Tibial nerve (tissue), 4 donors: ENCODE results near the gene KAZN. TPM values are rescaled to one million over a fixed set of nuclear protein-coding genes. Genes with fewer than 3 reads are reported as not detected.

Experiments used
- DNase-seq, 2 donors: peaks; one replicate each; pipeline ENCODE4 v3.0.0-alpha.2; 2019; ENCODE audit warnings: low spot score in 2 of 2
- H3K27ac ChIP-seq, 4 donors: fragments of 200-600 bp; sonication (generic) in 3 of 4; one replicate each; pipeline ENCODE4 v1.5.1; 2017 to 2019; ENCODE audit warnings: mild to moderate bottlenecking in 1 of 4
- H3K27me3 ChIP-seq, 2 donors: fragments of 200-600 bp; sonication (generic) in 1 of 2; one replicate each; pipeline versions ENCODE4 v1.5.1 to v1.6.0; 2017 to 2019
- H3K36me3 ChIP-seq, 3 donors: fragments of 200-600 bp; sonication (generic); one replicate each; pipeline ENCODE4 v1.5.1; 2018 to 2019
- H3K4me1 ChIP-seq, 4 donors: fragments of 200-600 bp; sonication (generic) in 3 of 4; one replicate each; pipeline ENCODE4 v1.5.1; 2017 to 2019
- H3K4me3 ChIP-seq, 4 donors: fragments of 200-600 bp; sonication (generic) in 3 of 4; one replicate each; pipeline ENCODE4 v1.5.1; 2017 to 2019; ENCODE audit warnings: mild to moderate bottlenecking in 1 of 4, moderate library complexity in 1 of 4
- H3K9me3 ChIP-seq, 4 donors: fragments of 200-600 bp; sonication (generic) in 3 of 4; one replicate each; pipeline ENCODE4 v1.5.1; 2017 to 2019
- EP300 ChIP-seq, 2 donors: sonication (generic); formaldehyde crosslinking; IDR thresholded peaks; one replicate each; pipeline ENCODE4 v1.6.1; 2017; ENCODE audit warnings: antibody characterized with exemption in 2 of 2, mild to moderate bottlenecking in 1 of 2
- POLR2A ChIP-seq, 2 donors: fragments of 450-650 bp; IDR thresholded peaks; one replicate each; pipeline ENCODE4 v1.6.1; 2017; ENCODE audit warnings: antibody characterized with exemption in 2 of 2, mild to moderate bottlenecking in 2 of 2, moderate library complexity in 2 of 2
- WGBS, 2 donors: methylation state at CpG; one replicate each; pipeline ENCODE4 v1.1.5; 2018; 5-methylcytosine and 5-hydroxymethylcytosine counted together
- total RNA-seq, 4 donors: library from RNA; depleted of rRNA; stranded (reverse); fragments of >200 nt; gene quantifications; one replicate each; pipeline ENCODE4 v1.1.0, GENCODE V29; 2016
- TF ChIP-seq, protein P1 (sequence below), 5 experiments: fragments of 200-600 bp in 3 of 5; fragments of 450-650 bp in 2 of 5; sonication (generic) in 3 of 5; IDR thresholded peaks; one replicate each; pipeline ENCODE4 v1.5.1; 2016 to 2019; ENCODE audit warnings: antibody characterized with exemption in 5 of 5, mild to moderate bottlenecking in 3 of 5, moderate library complexity in 2 of 5

Gene KAZN
- total RNA-seq, 4 donors from 2014 or later, result 16.0 to 29.2 (median 22.2) TPM

DNA sequence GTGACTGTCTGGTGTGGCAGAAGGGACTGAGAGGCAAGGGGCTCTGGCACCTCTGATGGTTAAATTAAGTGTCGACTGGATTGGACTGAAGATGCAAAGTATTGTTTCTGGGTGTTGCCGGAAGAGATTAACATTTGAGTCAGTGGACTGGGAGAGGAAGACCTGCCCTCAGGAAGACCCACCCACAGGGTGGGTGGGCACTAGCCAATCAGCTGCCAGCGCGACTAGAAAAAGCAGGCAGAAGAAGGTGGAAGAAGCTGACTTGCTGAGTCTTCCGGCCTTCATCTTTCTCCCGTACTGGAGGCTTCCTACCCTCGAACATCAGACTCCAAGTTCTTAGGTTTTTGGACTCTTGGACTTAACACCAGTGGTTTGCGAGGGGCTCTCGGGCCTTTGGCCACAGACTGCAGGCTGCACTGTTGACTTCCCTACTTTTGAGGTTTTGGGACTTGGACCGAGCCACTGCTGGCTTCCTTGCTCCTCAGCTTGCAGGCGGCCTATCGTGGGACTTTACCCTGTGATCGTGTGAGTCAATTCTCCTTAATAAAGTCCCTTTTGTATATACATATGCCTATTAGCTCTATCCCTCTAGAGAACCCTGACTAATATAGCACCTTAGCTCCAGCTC lies 79.6 kb downstream of the KAZN start:
- Histone ChIP-seq H3K27ac (no peak overlapping the region), H3K36me3 (no peaks in the 10 kb centered on the region), H3K4me3 (no peak overlapping the region), H3K9me3 (peaks cover 0 to 6% (median 0%) of the 10 kb centered on the region in 4 donors), H3K4me1 (no peaks in the 10 kb centered on the region), H3K27me3 (no peaks in the 10 kb centered on the region)
- DNase-seq, result no peak
- 76 to 89% methylated on average over 13 of the region's 13 CpGs for WGBS, 2 donors
- TF ChIP-seq EP300 (IDR thresholded peaks at IDR 0.05) (no peak), POLR2A (IDR thresholded peaks at IDR 0.05) (no peak)
- TF ChIP-seq, protein P1, sequence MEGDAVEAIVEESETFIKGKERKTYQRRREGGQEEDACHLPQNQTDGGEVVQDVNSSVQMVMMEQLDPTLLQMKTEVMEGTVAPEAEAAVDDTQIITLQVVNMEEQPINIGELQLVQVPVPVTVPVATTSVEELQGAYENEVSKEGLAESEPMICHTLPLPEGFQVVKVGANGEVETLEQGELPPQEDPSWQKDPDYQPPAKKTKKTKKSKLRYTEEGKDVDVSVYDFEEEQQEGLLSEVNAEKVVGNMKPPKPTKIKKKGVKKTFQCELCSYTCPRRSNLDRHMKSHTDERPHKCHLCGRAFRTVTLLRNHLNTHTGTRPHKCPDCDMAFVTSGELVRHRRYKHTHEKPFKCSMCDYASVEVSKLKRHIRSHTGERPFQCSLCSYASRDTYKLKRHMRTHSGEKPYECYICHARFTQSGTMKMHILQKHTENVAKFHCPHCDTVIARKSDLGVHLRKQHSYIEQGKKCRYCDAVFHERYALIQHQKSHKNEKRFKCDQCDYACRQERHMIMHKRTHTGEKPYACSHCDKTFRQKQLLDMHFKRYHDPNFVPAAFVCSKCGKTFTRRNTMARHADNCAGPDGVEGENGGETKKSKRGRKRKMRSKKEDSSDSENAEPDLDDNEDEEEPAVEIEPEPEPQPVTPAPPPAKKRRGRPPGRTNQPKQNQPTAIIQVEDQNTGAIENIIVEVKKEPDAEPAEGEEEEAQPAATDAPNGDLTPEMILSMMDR (IDR thresholded peaks at IDR 0.05), result no peak

DNA sequence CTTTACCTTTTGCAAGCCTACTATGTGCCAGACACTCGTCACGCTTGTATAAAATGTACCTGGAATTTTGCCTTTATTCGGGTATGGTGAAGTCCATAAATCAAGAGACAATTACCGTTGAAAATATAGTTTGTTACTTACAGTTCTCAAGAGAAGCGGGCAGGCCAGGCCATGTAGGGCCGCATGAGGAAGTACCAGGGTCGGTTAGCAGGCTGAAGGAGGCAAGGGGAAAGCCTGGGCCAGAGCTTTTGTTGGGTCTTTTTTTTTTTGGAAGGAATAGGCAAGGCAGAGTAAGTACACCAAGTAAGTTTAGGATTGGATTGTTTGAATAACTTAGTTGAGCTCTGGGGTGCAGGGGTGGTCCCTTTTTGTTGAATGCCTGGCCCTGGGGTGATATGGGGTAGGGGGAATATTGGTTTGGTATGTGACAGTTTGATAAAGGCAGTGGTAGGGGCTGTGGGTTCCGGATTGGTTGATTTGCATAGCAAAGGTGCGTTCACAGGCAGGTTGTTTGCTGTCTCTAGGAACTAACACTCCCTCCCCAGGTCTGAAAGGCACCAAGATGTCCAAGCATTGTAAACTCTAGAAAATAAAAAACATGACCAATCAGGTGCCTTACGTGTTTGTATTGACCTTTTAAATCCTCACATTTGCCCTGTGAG lies 80.7 kb downstream of the KAZN start:
- H3K4me3 ChIP-seq, result no peak overlapping the region
- H3K4me1 ChIP-seq, result no peaks in the 10 kb centered on the region
- no peak for DNase-seq
- WGBS, 2 donors, result 82% methylated on average over 10 of the region's 10 CpGs
- no peak overlapping the region for H3K27ac ChIP-seq
- TF ChIP-seq EP300 (IDR thresholded peaks at IDR 0.05) (no peak), POLR2A (IDR thresholded peaks at IDR 0.05) (no peak)
- TF ChIP-seq, protein P1 (IDR thresholded peaks at IDR 0.05), result no peak
- no peaks in the 10 kb centered on the region for H3K27me3 ChIP-seq
- no peaks in the 10 kb centered on the region for H3K36me3 ChIP-seq
- H3K9me3 ChIP-seq, result peaks cover 0 to 12% (median 0%) of the 10 kb centered on the region in 4 donors

DNA sequence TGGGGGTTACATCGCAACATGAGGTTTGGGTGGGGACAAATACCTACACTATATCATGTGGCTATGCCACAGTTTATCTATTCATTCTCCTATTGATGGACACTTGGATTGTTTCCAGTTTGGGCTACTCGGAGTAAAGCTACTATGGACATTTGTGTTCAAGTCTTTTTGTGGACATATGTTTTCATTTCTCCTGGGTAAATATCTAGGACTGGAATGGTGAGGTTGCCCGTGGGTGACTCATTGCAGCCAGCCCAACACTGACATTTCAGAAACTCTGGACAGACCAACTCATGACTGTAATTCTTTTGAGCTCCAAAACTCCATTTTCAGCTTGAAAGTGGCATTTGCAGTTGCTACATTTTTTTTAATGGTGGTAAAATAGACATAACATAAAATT lies 82.7 kb downstream of the KAZN start:
- Histone ChIP-seq H3K27me3 (no peaks in the 10 kb centered on the region), H3K4me1 (no peaks in the 10 kb centered on the region), H3K27ac (no peak overlapping the region), H3K4me3 (no peak overlapping the region), H3K9me3 (peaks cover 0 to 25% (median 1%) of the 10 kb centered on the region in 4 donors), H3K36me3 (no peaks in the 10 kb centered on the region)
- no peak for DNase-seq
- TF ChIP-seq, protein P1 (IDR thresholded peaks at IDR 0.05), result no peak
- no peak for TF ChIP-seq POLR2A (IDR thresholded peaks at IDR 0.05)
- TF ChIP-seq EP300 (IDR thresholded peaks at IDR 0.05), result no peak
- WGBS, 2 donors, result 71 to 79% methylated on average over 3 of the region's 3 CpGs

DNA sequence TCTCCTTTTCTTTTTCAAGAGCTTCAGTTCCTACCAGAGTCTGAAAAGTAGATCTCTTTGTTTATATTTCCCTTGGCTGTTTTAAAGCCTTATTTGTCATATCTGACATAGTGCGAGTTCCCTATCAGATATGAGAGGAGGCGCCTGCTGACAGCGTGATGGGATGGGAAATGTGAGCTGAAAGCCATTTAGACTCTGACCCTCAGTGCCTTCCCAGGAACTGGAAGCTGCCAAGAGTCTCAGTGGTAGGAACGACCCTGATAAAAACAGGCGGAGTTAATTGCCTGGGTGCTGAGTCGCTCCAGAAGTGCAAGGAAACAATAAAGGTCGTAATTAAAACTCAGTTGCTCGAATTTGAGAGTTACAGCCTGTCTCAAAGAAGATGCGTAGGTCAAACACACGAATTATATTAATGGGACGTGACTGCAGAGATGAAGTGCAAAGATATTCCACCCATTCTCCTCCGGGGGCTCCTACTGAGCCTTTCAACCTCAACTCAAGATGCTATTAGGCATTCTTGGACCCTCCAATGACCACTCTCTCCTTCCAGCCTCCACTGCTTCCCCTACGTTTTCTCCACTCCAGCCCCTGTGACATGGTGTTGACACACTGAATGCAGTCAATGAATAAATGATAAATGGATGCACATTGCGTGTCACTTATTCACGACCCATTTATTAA lies 84.6 kb downstream of the KAZN start:
- Histone ChIP-seq H3K4me1 (no peaks in the 10 kb centered on the region), H3K9me3 (peaks cover 0 to 20% (median 1%) of the 10 kb centered on the region in 4 donors), H3K27me3 (no peaks in the 10 kb centered on the region), H3K36me3 (no peaks in the 10 kb centered on the region), H3K27ac (no peak overlapping the region), H3K4me3 (no peak overlapping the region)
- DNase-seq, result no peak
- TF ChIP-seq, protein P1 (IDR thresholded peaks at IDR 0.05), result no peak
- TF ChIP-seq EP300 (IDR thresholded peaks at IDR 0.05) (no peak), POLR2A (IDR thresholded peaks at IDR 0.05) (no peak)
- WGBS, 2 donors, result 33 to 35% methylated on average over 15 of the region's 15 CpGs

DNA sequence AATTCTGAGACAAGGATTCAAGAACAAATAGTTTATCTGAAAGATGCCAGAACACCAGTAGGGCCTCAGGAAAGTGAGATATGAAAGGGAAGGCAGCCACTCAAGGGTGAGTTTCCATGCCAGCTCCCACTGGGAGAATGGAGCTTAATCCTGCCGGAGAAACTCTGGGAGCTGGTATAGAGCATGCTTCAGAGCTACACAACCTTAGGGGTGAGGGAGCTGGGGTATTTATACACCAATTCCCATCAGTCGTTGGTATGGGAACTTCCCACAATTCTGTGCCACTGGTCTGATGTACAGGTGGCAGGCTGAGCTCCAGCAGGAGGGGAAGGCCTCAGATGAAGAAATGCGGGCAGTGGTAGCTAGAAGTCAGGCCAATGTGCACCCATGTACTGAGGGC lies 86.6 kb downstream of the KAZN start:
- Histone ChIP-seq H3K4me3 (no peak overlapping the region), H3K4me1 (no peaks in the 10 kb centered on the region), H3K36me3 (no peaks in the 10 kb centered on the region), H3K27ac (no peak overlapping the region), H3K9me3 (peaks cover 0 to 20% (median 1%) of the 10 kb centered on the region in 4 donors), H3K27me3 (no peaks in the 10 kb centered on the region)
- DNase-seq, result no peak
- TF ChIP-seq, protein P1 (IDR thresholded peaks at IDR 0.05), result no peak
- TF ChIP-seq EP300 (IDR thresholded peaks at IDR 0.05) (no peak), POLR2A (IDR thresholded peaks at IDR 0.05) (no peak)
- WGBS, 2 donors, result 93 to 95% methylated on average over 3 of the region's 3 CpGs
